Measurements from ENCODE around the gene CSAD.
"Not testable (repeated sequence)": the region's sequence is repeated elsewhere in the genome, so short reads cannot be mapped to it uniquely, and the experiment has no call there.

Gene CSAD

GRCh38 chr12:53218551-53219291, 38.0 kb upstream of the CSAD start:
- DNase-seq: no peak

- DNase-seq: no peak
Measured at GRCh38 chr12:53217931-53218307, 37.2 kb upstream of the CSAD start.

- peak; percentile 46 for DNase-seq
Measured at GRCh38 chr12:53217051-53217930, 36.6 kb upstream of the CSAD start.

GRCh38 chr12:53215497-53215896, 34.8 kb upstream of the CSAD start:
- no peak for DNase-seq

- no peak for DNase-seq
Measured at GRCh38 chr12:53214687-53215455, 34.1 kb upstream of the CSAD start.

DNA sequence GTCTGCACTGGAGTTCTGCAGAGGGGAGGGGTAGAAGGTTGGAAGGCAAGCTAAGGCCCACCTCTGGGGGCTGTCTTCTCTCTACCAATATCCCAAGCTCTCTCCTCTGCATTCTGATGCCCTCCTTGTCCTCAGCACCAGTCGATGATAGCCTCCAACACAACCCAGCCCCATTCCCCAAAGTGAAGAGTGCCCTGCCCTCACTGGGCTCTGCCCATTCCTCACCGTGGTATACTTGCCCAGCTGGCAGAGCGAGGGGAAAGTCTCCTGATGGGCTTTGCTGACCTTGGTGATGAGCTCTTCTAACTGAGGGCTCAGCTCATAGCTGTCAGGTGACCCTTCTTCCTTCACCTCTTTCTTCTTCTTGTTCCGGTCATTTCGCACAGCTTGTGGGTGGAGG, 33.5 kb upstream of the CSAD start:
- no peak for DNase-seq

- peak; percentile 85 for DNase-seq
Measured at GRCh38 chr12:53213348-53213747, 32.6 kb upstream of the CSAD start.

DNA sequence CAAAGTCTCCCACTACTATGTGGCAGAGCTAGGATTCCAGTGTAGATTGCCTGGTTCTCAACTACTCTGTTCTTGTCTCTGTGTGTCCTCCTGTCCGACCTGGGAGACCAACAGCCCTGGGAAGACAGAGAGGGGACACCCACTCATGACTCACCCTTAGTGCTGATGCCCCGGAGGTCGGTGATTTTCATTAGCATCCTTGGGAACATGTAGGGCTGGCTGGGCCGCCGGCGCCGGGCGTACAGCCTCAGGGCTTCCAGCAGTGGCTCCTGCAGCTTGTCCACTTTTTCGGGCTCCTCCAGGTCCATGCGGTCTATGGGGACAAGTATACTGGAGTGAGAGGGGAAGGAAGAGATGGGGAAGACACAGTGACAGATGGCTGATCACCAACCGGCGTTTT, 32.2 kb upstream of the CSAD start:
- no peak for DNase-seq

GRCh38 chr12:53211476-53212381, 31.0 kb upstream of the CSAD start:
- peak; percentile 37 for DNase-seq

GRCh38 chr12:53210843-53211242, 30.1 kb upstream of the CSAD start:
- no peak for DNase-seq

DNA sequence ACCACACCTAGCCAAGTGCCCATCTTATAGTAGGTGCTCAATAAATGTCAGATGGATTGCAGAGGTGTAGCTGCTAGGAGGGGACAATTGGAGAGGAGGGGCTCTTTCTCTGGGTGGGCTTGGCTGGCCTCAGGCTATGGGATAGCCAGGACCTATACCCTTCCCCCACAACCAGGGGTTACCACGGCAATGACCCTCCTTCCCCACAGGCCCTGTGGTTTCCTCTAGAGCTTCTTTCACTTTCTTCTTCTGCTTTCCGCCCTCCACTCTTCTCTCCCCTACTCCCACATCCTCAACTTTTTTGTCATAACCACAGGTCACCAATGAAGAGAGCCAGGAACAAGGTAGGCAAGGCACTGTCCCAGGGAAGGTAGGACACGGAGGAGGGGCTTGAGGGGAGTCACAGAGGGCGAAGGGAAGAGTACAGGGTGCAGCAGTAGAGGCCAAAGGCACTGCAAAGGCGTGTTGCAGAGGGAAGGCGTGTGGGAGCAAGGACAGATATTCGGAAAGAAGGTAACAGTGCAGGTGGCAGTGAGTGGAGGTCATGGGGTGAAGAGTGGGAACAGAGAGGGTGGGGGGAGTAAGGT, 28.2 kb upstream of the CSAD start:
- DNase-seq: peak; percentile 48

DNA sequence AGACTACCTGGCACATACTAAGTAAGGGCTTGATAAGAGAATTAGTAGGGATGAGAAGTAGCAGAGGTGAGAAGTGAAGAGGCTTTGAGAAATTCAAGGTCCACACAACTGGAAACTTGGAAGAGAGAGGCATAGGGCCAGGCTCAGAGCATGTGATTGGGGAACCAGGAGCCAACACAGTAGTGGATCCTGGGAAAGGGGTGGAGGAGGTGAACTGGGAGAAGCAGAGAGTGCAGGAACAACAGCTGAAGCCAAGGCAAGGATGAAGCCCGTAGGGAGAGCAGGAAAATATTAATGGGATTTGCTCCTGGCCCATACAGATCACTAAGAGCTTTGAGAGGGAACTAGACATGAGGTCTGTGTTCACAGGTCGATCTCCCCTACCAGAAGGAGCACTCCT, 27.7 kb upstream of the CSAD start:
- no peak for DNase-seq

GRCh38 chr12:53207042-53207441, 26.3 kb upstream of the CSAD start, which contains the start of gene ITGB7:
ITGB7 (minus strand) TSS chr12:53207251; CDS start chr12:53200443, 6,808 bp downstream.
- peak; percentile 79 for DNase-seq

DNA sequence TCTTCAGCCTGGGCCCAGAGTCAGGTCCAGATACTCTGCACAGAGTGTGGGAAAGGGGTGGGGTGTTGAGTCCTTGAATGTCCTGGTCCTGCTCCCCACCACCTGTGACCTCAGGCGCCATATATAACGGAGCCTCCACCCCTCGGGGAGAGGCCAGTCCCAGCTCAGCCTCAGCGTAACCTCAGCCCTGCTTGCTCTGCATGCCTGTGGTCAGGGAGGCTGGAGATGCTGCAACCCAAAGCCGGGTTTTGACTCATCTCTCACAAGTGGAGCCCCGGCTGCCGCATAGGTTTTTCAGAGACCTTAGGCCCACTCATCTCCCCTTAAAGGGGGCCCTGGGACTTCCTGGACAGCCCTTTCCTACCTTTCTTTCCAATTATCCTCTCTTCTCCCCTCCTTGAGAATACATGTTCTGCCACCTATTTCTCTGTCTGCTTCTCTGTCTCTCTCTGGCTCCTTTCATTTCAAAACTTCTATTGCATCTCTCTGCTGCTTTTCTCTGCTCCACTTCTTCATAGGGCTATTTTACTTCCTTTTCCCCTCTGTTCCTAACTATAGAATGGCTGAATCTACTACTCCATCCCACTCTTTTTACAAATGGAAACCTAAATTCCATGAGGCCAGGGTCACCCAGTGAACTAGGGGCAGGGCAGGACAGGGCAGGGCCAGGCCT, 25.2 kb upstream of the CSAD start:
- peak; percentile 59 for DNase-seq

- no peak for DNase-seq
Measured at GRCh38 chr12:53204351-53204750, 23.6 kb upstream of the CSAD start.

GRCh38 chr12:53202316-53202715, 21.6 kb upstream of the CSAD start:
- DNase-seq: not testable (repeated sequence)

DNA sequence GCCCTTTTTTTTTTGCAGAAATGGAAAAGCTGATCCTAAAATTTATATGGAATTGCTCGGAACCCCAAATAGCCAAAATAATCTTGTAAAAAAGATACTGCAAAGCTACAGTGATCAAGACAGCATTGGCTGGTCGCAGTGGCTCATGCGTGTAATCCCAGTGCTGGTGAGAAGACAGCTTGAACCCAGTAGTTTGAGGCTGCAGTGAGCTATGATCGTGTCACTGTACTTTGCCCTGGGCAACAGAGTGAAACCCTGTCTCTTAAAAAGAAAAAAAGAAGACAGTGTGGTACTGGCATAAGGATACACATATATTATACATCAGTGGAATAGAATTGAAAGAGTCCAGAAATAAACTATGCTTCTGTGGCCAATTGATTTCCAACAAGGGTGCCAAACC, 20.9 kb upstream of the CSAD start:
- DNase-seq: no peak

DNA sequence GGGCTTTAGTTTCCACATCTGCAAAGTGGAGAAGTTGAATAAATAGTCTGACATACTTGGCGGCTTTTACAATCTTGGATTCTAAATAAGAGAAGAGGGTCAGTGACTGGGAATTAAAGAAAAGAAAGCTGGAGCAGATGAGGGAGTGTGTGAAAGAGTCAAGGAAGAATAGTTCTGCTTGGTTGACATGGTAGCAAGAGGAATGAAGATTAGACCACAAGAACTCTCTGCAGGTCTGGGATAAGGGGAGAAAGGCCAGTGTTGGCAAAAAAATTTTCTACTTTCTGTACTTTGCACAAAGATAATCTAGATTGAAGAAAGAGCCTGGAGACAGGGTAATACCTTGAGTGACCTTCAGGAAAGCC, 20.4 kb upstream of the CSAD start:
- no peak for DNase-seq

DNA sequence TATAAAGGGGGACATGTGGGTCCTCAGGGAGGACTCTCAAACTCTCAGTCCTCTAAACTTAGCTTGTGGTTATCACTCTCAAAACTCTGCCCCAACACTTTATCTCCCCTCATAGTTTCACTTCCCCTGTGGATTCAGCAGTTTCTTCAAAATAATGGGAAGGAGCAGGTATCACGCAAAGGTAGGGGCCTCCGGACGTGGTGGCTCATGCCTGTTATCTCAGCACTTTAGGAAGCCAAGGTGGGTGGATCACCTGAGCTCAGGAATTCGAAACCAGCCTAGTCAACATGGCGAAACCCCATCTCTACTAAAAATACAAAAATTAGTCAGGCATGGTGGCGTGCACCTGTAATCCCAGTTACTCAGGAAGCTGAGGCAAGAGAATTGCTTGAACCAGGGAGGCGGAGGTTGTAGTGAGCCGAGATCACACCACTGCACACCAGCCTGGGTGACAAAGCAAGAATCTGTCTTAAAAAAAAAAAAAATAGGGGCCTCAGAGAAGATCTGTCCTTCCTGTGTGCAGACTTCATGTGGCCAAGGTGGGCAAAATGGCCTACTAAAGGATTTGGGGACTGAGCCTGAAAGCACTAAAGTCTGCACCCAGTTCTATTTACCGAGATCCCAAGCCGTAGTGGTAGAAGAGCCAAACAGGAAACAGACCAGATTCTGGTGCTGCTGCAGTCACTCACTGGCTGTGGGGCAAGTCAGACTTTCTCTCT, 19.9 kb upstream of the CSAD start:
- peak; percentile 30 for DNase-seq

DNA sequence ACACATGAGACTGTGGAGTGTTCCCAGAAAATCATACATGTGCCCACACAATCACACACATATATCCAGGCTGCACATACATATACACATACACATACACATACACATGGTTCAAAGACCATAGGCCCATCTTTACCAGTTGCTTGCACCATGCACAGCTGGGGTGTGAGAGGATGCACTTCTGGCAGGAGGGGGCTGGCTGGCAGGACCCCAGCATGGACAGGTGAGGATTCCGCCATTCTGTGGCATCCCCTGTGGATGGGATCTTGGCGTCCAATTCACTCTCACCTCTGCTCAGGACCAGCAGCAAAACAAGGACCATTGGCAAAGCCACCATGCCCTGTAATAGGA, 19.4 kb upstream of the CSAD start:
- DNase-seq: no peak

GRCh38 chr12:53199700-53200099, 19.0 kb upstream of the CSAD start:
- no peak for DNase-seq

All from CD4-positive, alpha-beta T cell treated with Interleukin-12 subunit alpha and Interleukin-12 subunit beta, for 1 hour (primary cell).